Measurements from ENCODE around the gene MN1. TPM values are rescaled to one million over a fixed set of nuclear protein-coding genes. Genes with fewer than 3 reads are reported as not detected.

Gene MN1
- total RNA-seq, 4 donors from 2014 or later: 0.53 to 2.8 (median 1.5) TPM

- Histone ChIP-seq H3K9me3 (no peaks in the 10 kb centered on the region), H3K4me3 (no peak overlapping the region), H3K4me1 (peaks cover 0 to 4% (median 0%) of the 10 kb centered on the region in 4 donors), H3K36me3 (no peaks in the 10 kb centered on the region), H3K27ac (peak overlapping the region in 1 of 4 donors; percentile 19), H3K27me3 (no peaks in the 10 kb centered on the region)
- no peak for DNase-seq
- TF ChIP-seq POLR2A (IDR thresholded peaks at IDR 0.05): no peak
- no peak for TF ChIP-seq CTCF (IDR thresholded peaks at IDR 0.05)
Observed at GRCh38 chr22:27782088-27782487, 19.5 kb downstream of the MN1 start.

- Histone ChIP-seq H3K9me3 (no peaks in the 10 kb centered on the region), H3K4me1 (peaks cover 0 to 13% (median 0%) of the 10 kb centered on the region in 4 donors), H3K4me3 (no peak overlapping the region), H3K27ac (peak overlapping the region in 1 of 4 donors; percentile 35), H3K27me3 (no peaks in the 10 kb centered on the region), H3K36me3 (no peaks in the 10 kb centered on the region)
- TF ChIP-seq POLR2A (IDR thresholded peaks at IDR 0.05) (no peak), CTCF (IDR thresholded peaks at IDR 0.05) (no peak)
- no peak for DNase-seq
Observed at GRCh38 chr22:27780161-27780575, 21.4 kb downstream of the MN1 start.

- H3K4me1 ChIP-seq: peaks cover 0 to 13% (median 0%) of the 10 kb centered on the region in 4 donors
- H3K27me3 ChIP-seq: no peaks in the 10 kb centered on the region
- DNase-seq: no peak
- H3K27ac ChIP-seq: peak overlapping the region in 1 of 4 donors; percentile 35
- TF ChIP-seq CTCF (IDR thresholded peaks at IDR 0.05) (no peak), POLR2A (IDR thresholded peaks at IDR 0.05) (no peak)
- no peak overlapping the region for H3K4me3 ChIP-seq
- no peaks in the 10 kb centered on the region for H3K9me3 ChIP-seq
- H3K36me3 ChIP-seq: no peaks in the 10 kb centered on the region
Observed at GRCh38 chr22:27779643-27780042, 21.9 kb downstream of the MN1 start.

- peak overlapping the region in 2 of 4 donors; percentile 18 to 19 for H3K27ac ChIP-seq
- no peaks in the 10 kb centered on the region for H3K9me3 ChIP-seq
- no peak overlapping the region for H3K4me3 ChIP-seq
Observed at GRCh38 chr22:27778294-27779090, 23.1 kb downstream of the MN1 start.

GRCh38 chr22:27777128-27777527, 24.4 kb downstream of the MN1 start:
- H3K4me3 ChIP-seq: no peak overlapping the region
- peaks cover 0 to 13% (median 0%) of the 10 kb centered on the region in 4 donors for H3K4me1 ChIP-seq
- H3K27me3 ChIP-seq: no peaks in the 10 kb centered on the region
- TF ChIP-seq POLR2A (IDR thresholded peaks at IDR 0.05): no peak
- no peak for TF ChIP-seq CTCF (IDR thresholded peaks at IDR 0.05)
- no peaks in the 10 kb centered on the region for H3K9me3 ChIP-seq
- H3K36me3 ChIP-seq: no peaks in the 10 kb centered on the region
- no peak for DNase-seq
- peak overlapping the region in 1 of 4 donors; percentile 31 for H3K27ac ChIP-seq

More at GRCh38 chr22:27778294-27779090, 23.1 kb downstream of the MN1 start:
- H3K27me3 ChIP-seq: no peaks in the 10 kb centered on the region
- H3K36me3 ChIP-seq: no peaks in the 10 kb centered on the region
- no peak for TF ChIP-seq CTCF (IDR thresholded peaks at IDR 0.05)
- no peak for TF ChIP-seq POLR2A (IDR thresholded peaks at IDR 0.05)
- peaks cover 0 to 13% (median 0%) of the 10 kb centered on the region in 4 donors for H3K4me1 ChIP-seq
- DNase-seq: no peak
